Left ventricle myocardium inferior (tissue), 1 donor: ENCODE results near the gene FDPS. TPM values are rescaled to one million over a fixed set of nuclear protein-coding genes. Genes with fewer than 3 reads are reported as not detected.
"Not testable (repeated sequence)": the region's sequence is repeated elsewhere in the genome, so short reads cannot be mapped to it uniquely, and the experiment has no call there.

Source experiments
- DNase-seq: peaks from one replicate; pipeline ENCODE4 v3.0.0-alpha.2; 2020
- H3K27ac ChIP-seq: fragments of 200-600 bp; replicated peaks from 2 replicates; pipeline ENCODE4 v1.8.0; 2021
- H3K27me3 ChIP-seq: fragments of 200-600 bp; 2 replicates; pipeline ENCODE4 v1.8.0; 2021; ENCODE audit warnings: low read depth
- H3K36me3 ChIP-seq: fragments of 200-600 bp; 2 replicates; pipeline ENCODE4 v1.8.0; 2021
- H3K4me1 ChIP-seq: fragments of 200-600 bp; 2 replicates; pipeline ENCODE4 v1.8.0; 2021
- H3K4me3 ChIP-seq: fragments of 200-600 bp; 2 replicates; pipeline ENCODE4 v1.8.0; 2021; ENCODE audit warnings: mild to moderate bottlenecking, moderate library complexity
- H3K9me3 ChIP-seq: fragments of 200-600 bp; replicated peaks from 2 replicates; pipeline ENCODE4 v1.8.0; 2021
- CTCF ChIP-seq: fragments of 200-600 bp; IDR thresholded peaks from 2 replicates; pipeline ENCODE4 v1.8.0; 2021; ENCODE audit warnings: antibody characterized with exemption, mild to moderate bottlenecking, borderline replicate concordance
- intact Hi-C: fragments of 100-400 bp; cut with micrococcal nuclease; formaldehyde crosslinking; loops from one replicate; pipeline ENCODE4 v1.11.0; 2022
- total RNA-seq: library from RNA; stranded (reverse); fragmentation: NEBNext Ultra II Directional; extraction: Animal tissue kit (Norgen Biotek cat#: 25700); gene quantifications from one replicate; pipeline ENCODE4 v1.2.1, GENCODE V29; 2021
- donor health status: DM: no; HTN: yes; CAD: no; lungs with severe emphysema.

The FDPS gene
- total RNA-seq, 1 donor from 2014 or later, result 75.0 TPM

- Histone ChIP-seq H3K36me3 (no peaks in the 10 kb centered on the region), H3K9me3 (no peaks in the 10 kb centered on the region), H3K27ac (no peak overlapping the region), H3K4me3 (no peak overlapping the region), H3K27me3 (peaks cover 2% of the 10 kb centered on the region), H3K4me1 (no peaks in the 10 kb centered on the region)
- intact Hi-C loops, result no loop called here
- DNase-seq, result no peak
- TF ChIP-seq CTCF, result no peak
Observed at GRCh38 chr1:155286544-155286943, 22.1 kb upstream of the FDPS start.

DNA sequence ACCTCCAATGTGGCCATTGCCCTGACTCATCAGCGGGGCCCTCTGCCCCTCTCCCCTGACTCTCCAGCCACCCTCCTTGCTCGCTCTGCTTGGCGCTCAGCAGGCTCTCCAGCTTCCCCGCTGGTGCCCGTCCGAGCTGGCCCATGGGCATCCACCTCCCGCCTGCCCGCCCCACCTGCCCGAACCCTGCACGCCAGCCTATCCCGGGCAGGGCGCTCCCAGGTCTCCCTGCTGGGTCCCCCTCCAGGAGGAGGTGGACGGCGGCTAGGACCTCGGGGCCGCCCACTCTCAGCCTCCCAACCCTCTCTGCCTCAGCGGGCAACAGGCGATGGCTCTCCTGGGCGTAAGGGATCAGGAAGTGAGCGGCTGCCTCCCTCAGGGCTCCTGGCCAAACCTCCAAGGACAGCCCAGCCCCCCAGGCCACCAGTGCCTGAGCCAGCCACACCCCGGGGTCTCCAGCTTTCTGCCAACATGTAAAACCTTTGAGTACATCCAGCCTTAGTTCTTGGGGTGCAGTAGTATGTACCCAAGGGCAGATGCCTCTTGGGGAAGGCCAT is 20.6 kb upstream of the FDPS start:
- TF ChIP-seq CTCF, result no peak
- Histone ChIP-seq H3K4me1 (no peaks in the 10 kb centered on the region), H3K27ac (no peak overlapping the region), H3K4me3 (no peak overlapping the region), H3K9me3 (no peaks in the 10 kb centered on the region), H3K27me3 (peaks cover 13% of the 10 kb centered on the region), H3K36me3 (no peaks in the 10 kb centered on the region)
- no peak for DNase-seq
- intact Hi-C loops, result no loop called here

GRCh38 chr1:155291006-155291405 is 17.7 kb upstream of the FDPS start:
- Histone ChIP-seq H3K27me3 (peaks cover 42% of the 10 kb centered on the region), H3K4me1 (peaks cover 14% of the 10 kb centered on the region)
- intact Hi-C loops, H3K4me3 ChIP-seq, H3K9me3 ChIP-seq, DNase-seq, H3K36me3 ChIP-seq, H3K27ac ChIP-seq: not testable (repeated sequence)

- peaks cover 14% of the 10 kb centered on the region for H3K4me1 ChIP-seq
- no peak for DNase-seq
- H3K27ac ChIP-seq, result no peak overlapping the region
- peaks cover 62% of the 10 kb centered on the region for H3K27me3 ChIP-seq
- no peaks in the 10 kb centered on the region for H3K36me3 ChIP-seq
- intact Hi-C loops, result no loop called here
- no peak overlapping the region for H3K4me3 ChIP-seq
- no peak for TF ChIP-seq CTCF
- no peaks in the 10 kb centered on the region for H3K9me3 ChIP-seq
Observed at GRCh38 chr1:155293086-155293749, 15.4 kb upstream of the FDPS start.

DNA sequence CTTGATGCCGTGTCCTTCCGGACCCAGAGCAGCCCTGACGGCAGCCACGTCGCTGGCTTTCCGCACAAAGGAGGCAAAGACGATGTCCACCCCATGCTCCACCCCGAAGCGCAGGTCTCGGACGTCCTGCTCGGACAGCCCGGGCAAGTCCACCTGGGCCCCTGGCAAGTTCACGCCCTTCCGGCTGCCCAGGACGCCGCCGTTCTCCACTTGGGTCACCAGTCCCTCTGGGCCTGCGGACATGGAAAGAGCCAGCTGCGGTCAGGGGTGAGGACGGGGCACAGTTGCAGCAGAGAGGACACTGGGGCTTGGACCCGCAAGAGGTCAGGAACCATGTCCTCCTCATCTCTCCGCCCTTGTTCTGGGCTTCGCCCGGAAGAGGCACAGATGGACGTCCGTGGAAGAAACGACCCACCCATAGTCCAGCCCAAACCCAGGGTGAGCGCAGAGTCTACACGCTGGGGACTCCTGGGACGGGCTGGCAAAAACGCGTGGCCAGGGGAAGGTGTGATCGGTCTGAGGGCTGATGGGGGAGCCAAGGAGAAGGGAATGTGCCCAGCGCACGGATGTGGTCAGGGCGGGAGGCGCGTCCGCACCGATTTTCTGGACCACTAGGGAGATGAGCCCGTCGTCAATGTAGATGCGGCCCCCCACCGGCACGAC is 14.0 kb upstream of the FDPS start:
- peak overlapping the region; percentile 46 for H3K4me3 ChIP-seq

More for the DNA sequence above, 14.0 kb upstream of the FDPS start:
- H3K36me3 ChIP-seq, result no peaks in the 10 kb centered on the region
- peaks cover 14% of the 10 kb centered on the region for H3K4me1 ChIP-seq
- H3K27ac ChIP-seq, result no peak overlapping the region
- H3K9me3 ChIP-seq, result no peaks in the 10 kb centered on the region
- intact Hi-C loops, result no loop called here
- DNase-seq, result no peak
- TF ChIP-seq CTCF, result no peak
- peaks cover 63% of the 10 kb centered on the region for H3K27me3 ChIP-seq
